H9 (cell line): Measurements from ENCODE around the gene ZNF239. TPM values are rescaled to one million over a fixed set of nuclear protein-coding genes. Genes with fewer than 3 reads are reported as not detected.

Experiments
- DNase-seq: peaks from one replicate; pipeline ENCODE4 v3.0.0-alpha.2; 2017
- H2AFZ ChIP-seq: one replicate; pipeline ENCODE4 v1.6.1; 2013; ENCODE audit warnings: mild to moderate bottlenecking, low read length, control low read depth, moderate library complexity
- H2AK5ac ChIP-seq: 2 replicates; pipeline ENCODE4 v1.6.1; 2013; ENCODE audit warnings: low read length, control low read depth, mixed read lengths; ENCODE audit not compliant: insufficient read length
- H2BK120ac ChIP-seq: one replicate; pipeline ENCODE4 v1.6.1; 2013; ENCODE audit warnings: low read depth, mild to moderate bottlenecking, low read length, control low read depth, inconsistent platforms; ENCODE audit not compliant: poor library complexity, severe bottlenecking
- H2BK12ac ChIP-seq: 2 replicates; pipeline ENCODE4 v1.6.1; 2013; ENCODE audit warnings: low read length, control low read depth, mixed read lengths, low read depth; ENCODE audit not compliant: insufficient read length
- H2BK15ac ChIP-seq: 2 replicates; pipeline ENCODE4 v1.6.1; 2013; ENCODE audit warnings: low read depth, low read length, control low read depth
- H2BK20ac ChIP-seq: one replicate; pipeline ENCODE4 v1.6.1; 2013; ENCODE audit warnings: low read depth, mild to moderate bottlenecking, low read length, control low read depth, inconsistent platforms; ENCODE audit not compliant: poor library complexity, severe bottlenecking
- H2BK5ac ChIP-seq: 2 replicates; pipeline ENCODE4 v1.6.1; 2013; ENCODE audit warnings: low read length, control low read depth, mixed read lengths; ENCODE audit not compliant: insufficient read length
- H3K14ac ChIP-seq: 2 replicates; pipeline ENCODE4 v1.6.1; 2013; ENCODE audit warnings: low read length, control low read depth; ENCODE audit not compliant: insufficient read depth
- H3K18ac ChIP-seq: 2 replicates; pipeline ENCODE4 v1.6.1; 2013; ENCODE audit warnings: low read depth, mild to moderate bottlenecking, mixed read lengths, low read length, control low read depth; ENCODE audit not compliant: insufficient read length
- H3K23ac ChIP-seq: 2 replicates; pipeline ENCODE4 v1.6.1; 2013; ENCODE audit warnings: low read length, control low read depth, mixed read lengths, low read depth; ENCODE audit not compliant: insufficient read length
- H3K23me2 ChIP-seq: 2 replicates; pipeline ENCODE4 v1.6.1; 2013; ENCODE audit warnings: low read depth, mild to moderate bottlenecking, mixed read lengths, low read length, control low read depth; ENCODE audit not compliant: insufficient read length, poor library complexity, severe bottlenecking
- H3K27ac ChIP-seq: 2 replicates; pipeline ENCODE4 v1.5.1; 2013; ENCODE audit warnings: low read length, control low read depth, mixed read lengths, low read depth; ENCODE audit not compliant: insufficient read length
- H3K27me3 ChIP-seq: 2 replicates; pipeline ENCODE4 v1.6.1; 2013; ENCODE audit warnings: low read length, control low read depth, inconsistent platforms; ENCODE audit not compliant: insufficient read depth
- H3K4ac ChIP-seq: 2 replicates; pipeline ENCODE4 v1.6.1; 2013; ENCODE audit warnings: low read depth, mild to moderate bottlenecking, control low read depth, inconsistent platforms, low read length, moderate library complexity
- H3K4me1 ChIP-seq: 2 replicates; pipeline ENCODE4 v1.6.1; 2013; ENCODE audit warnings: low read length, control low read depth, inconsistent platforms; ENCODE audit not compliant: insufficient read depth
- H3K4me2 ChIP-seq: 2 replicates; pipeline ENCODE4 v1.6.1; 2013; ENCODE audit warnings: low read length, control low read depth, mixed read lengths; ENCODE audit not compliant: insufficient read length, insufficient read depth
- H3K56ac ChIP-seq: 2 replicates; pipeline ENCODE4 v1.6.1; 2013; ENCODE audit warnings: low read depth, mild to moderate bottlenecking, mixed read lengths, low read length, control low read depth; ENCODE audit not compliant: insufficient read length
- H3K79me1 ChIP-seq: 2 replicates; pipeline ENCODE4 v1.6.1; 2013; ENCODE audit warnings: low read depth, mild to moderate bottlenecking, moderate library complexity, low read length, control low read depth, inconsistent platforms; ENCODE audit not compliant: insufficient read depth, poor library complexity, severe bottlenecking
- H3K79me2 ChIP-seq: 2 replicates; pipeline ENCODE4 v1.6.1; 2013; ENCODE audit warnings: low read length, control low read depth, inconsistent platforms; ENCODE audit not compliant: insufficient read depth
- H3K9ac ChIP-seq: 2 replicates; pipeline ENCODE4 v1.6.1; 2013; ENCODE audit warnings: low read length, control low read depth, mixed read lengths; ENCODE audit not compliant: insufficient read length; ENCODE audit errors: extremely low read depth
- H3K9me3 ChIP-seq: one replicate; pipeline ENCODE4 v1.6.1; 2013; ENCODE audit warnings: low read depth, low read length, inconsistent platforms; ENCODE audit not compliant: control insufficient read depth
- H3T11ph ChIP-seq: one replicate; pipeline ENCODE4 v1.6.1; 2013; ENCODE audit warnings: mild to moderate bottlenecking, low read length, control low read depth, inconsistent platforms
- H4K20me1 ChIP-seq: one replicate; pipeline ENCODE4 v1.6.1; 2013; ENCODE audit not compliant: control insufficient read depth, insufficient read length, insufficient read depth
- H4K5ac ChIP-seq: 2 replicates; pipeline ENCODE4 v1.6.1; 2013; ENCODE audit warnings: low read depth, mild to moderate bottlenecking, mixed read lengths, low read length, control low read depth; ENCODE audit not compliant: insufficient read length
- H4K8ac ChIP-seq: replicated peaks from 2 replicates; pipeline ENCODE4 v1.6.1; 2013; ENCODE audit warnings: low read length, control low read depth, mixed read lengths, low read depth; ENCODE audit not compliant: insufficient read length
- H4K91ac ChIP-seq: 2 replicates; pipeline ENCODE4 v1.6.1; 2013; ENCODE audit warnings: low read depth, mild to moderate bottlenecking, moderate library complexity, mixed read lengths, low read length, control low read depth; ENCODE audit not compliant: insufficient read length
- H3K27ac Mint-ChIP-seq, 3 experiments: 2 replicates in 2 of 3; 3 replicates in 1 of 3; pipeline ENCODE4 v1.8.0; 2020 to 2021; ENCODE audit warnings: mixed read lengths in 3 of 3, mild to moderate bottlenecking in 1 of 3, moderate library complexity in 1 of 3
- H3K27me3 Mint-ChIP-seq: 2 replicates; pipeline ENCODE4 v1.8.0; 2021; ENCODE audit warnings: low read depth, mild to moderate bottlenecking, moderate library complexity, mixed read lengths
- H3K36me3 Mint-ChIP-seq, 3 experiments: 2 replicates in 2 of 3; 3 replicates in 1 of 3; pipeline ENCODE4 v1.8.0; 2020 to 2021; ENCODE audit warnings: low read depth in 3 of 3, mixed read lengths in 3 of 3; ENCODE audit not compliant: insufficient read depth in 1 of 3
- H3K4me1 Mint-ChIP-seq, 2 experiments: 2 replicates each; pipeline ENCODE4 v1.8.0; 2020; ENCODE audit warnings: mixed read lengths in 2 of 2
- H3K4me3 Mint-ChIP-seq, 2 experiments: 2 replicates in 1 of 2; 3 replicates in 1 of 2; pipeline ENCODE4 v1.8.0; 2020 to 2021; ENCODE audit warnings: mild to moderate bottlenecking in 2 of 2, mixed read lengths in 2 of 2, moderate library complexity in 1 of 2
- H3K9me3 Mint-ChIP-seq, 2 experiments: 2 replicates in 1 of 2; 3 replicates in 1 of 2; pipeline ENCODE4 v1.8.0; 2020; ENCODE audit warnings: mild to moderate bottlenecking in 2 of 2, mixed read lengths in 2 of 2, moderate library complexity in 1 of 2
- CTCF ChIP-seq: fragments of 200-600 bp; sonication (generic); conservative IDR thresholded peaks from 3 replicates; pipeline ENCODE4 v1.8.0; 2021; ENCODE audit warnings: antibody characterized with exemption, mild to moderate bottlenecking
- WGBS: extraction: QIAGEN DNeasy Blood & Tissue Kit; methylation state at CpG from one replicate; pipeline ENCODE4 v1.1.7; 2013; ENCODE audit warnings: missing lambda C conversion rate, low lambda C conversion rate, mixed read lengths; ENCODE audit not compliant: insufficient read length; ENCODE audit errors: extremely low coverage; 5-methylcytosine and 5-hydroxymethylcytosine counted together
- total RNA-seq: library from RNA; stranded (reverse); gene quantifications from 2 replicates; pipeline ENCODE4 v1.2.1, GENCODE V29; 2021

The ZNF239 gene
- total RNA-seq, 1 experiment from 2014 or later = 16.2 TPM

GRCh38 chr10:43622038-43622437 is 47.6 kb upstream of the ZNF239 start:
- Mint-ChIP-seq H3K27ac (no peak overlapping the region), H3K27me3 (peaks cover 1% of the 10 kb centered on the region; the same call in 1 of the 2 replicates), H3K9me3 (peaks cover 41 to 51% of the 10 kb centered on the region in 2 experiments), H3K36me3 (peaks cover 13 to 19% (median 18%) of the 10 kb centered on the region in 3 experiments), H3K4me1 (no peaks in the 10 kb centered on the region), H3K4me3 (no peak overlapping the region)
- Histone ChIP-seq H3K56ac (no peak overlapping the region), H2BK15ac (no peak overlapping the region), H3K14ac (no peak overlapping the region), H3K27ac (no peak overlapping the region), H3K79me1 (no peaks in the 10 kb centered on the region), H4K91ac (no peak overlapping the region), H3K23me2 (no peaks in the 10 kb centered on the region), H3T11ph (no peak overlapping the region), H2BK5ac (no peak overlapping the region), H2AFZ (no peak overlapping the region), H2BK12ac (no peak overlapping the region), H3K79me2 (no peaks in the 10 kb centered on the region), H3K9ac (no peak overlapping the region), H4K8ac (no peak overlapping the region), H3K23ac (no peak overlapping the region), H3K27me3 (no peaks in the 10 kb centered on the region), H3K4me1 (no peaks in the 10 kb centered on the region), H3K4ac (no peak overlapping the region), H3K18ac (no peak overlapping the region), H2BK20ac (no peak overlapping the region), H4K20me1 (no peaks in the 10 kb centered on the region), H4K5ac (no peak overlapping the region), H3K9me3 (peaks cover 10% of the 10 kb centered on the region), H3K4me2 (no peak overlapping the region), H2AK5ac (no peak overlapping the region), H2BK120ac (no peak overlapping the region)
- no CpG with 5 or more reads among the region's 2 CpGs for WGBS
- no peak for DNase-seq
- TF ChIP-seq CTCF = no peak
